ENCODE data around the gene UBXN4.

Gene UBXN4

DNA sequence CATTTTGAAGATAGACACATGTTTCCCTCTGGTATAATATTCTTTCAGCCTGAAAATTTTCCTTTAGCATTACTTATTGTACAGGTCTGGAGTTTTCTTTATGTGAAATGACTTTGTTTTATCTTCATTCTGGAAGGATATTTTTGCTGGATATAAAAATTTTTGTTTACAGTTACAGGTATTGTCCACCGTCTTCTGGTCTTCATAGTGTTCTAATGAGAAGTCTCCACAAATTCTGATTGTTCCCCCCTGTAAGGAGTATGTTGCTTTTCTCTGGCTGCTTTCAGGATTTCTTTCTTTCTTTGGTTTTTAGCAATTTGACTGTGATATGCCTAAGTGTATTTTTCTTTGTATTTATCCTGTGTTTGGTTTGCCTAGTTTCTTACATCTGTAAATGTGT lies 15.0 kb downstream of the UBXN4 start:
- H3K27me3 ChIP-seq (ENCODE audit: control insufficient read depth, insufficient read depth, low read length), result no peaks in the 10 kb centered on the region
- peaks cover 6% of the 10 kb centered on the region for H3K36me3 ChIP-seq (ENCODE audit: control insufficient read depth, insufficient read depth, low read length)
- H2AFZ ChIP-seq, result no peak overlapping the region
- no peak overlapping the region for H3K27ac ChIP-seq
- H3K4me2 ChIP-seq (ENCODE audit: low read length), result no peak overlapping the region
- TF ChIP-seq, protein P1, sequence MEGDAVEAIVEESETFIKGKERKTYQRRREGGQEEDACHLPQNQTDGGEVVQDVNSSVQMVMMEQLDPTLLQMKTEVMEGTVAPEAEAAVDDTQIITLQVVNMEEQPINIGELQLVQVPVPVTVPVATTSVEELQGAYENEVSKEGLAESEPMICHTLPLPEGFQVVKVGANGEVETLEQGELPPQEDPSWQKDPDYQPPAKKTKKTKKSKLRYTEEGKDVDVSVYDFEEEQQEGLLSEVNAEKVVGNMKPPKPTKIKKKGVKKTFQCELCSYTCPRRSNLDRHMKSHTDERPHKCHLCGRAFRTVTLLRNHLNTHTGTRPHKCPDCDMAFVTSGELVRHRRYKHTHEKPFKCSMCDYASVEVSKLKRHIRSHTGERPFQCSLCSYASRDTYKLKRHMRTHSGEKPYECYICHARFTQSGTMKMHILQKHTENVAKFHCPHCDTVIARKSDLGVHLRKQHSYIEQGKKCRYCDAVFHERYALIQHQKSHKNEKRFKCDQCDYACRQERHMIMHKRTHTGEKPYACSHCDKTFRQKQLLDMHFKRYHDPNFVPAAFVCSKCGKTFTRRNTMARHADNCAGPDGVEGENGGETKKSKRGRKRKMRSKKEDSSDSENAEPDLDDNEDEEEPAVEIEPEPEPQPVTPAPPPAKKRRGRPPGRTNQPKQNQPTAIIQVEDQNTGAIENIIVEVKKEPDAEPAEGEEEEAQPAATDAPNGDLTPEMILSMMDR (IDR thresholded peaks at IDR 0.05), result no peak
- no peaks in the 10 kb centered on the region for H3K9me3 ChIP-seq (ENCODE audit: control insufficient read depth, low read length)
- H3K4me1 ChIP-seq, result no peaks in the 10 kb centered on the region
- no peak overlapping the region for H3K9ac ChIP-seq
- peaks cover 19% of the 10 kb centered on the region for H3K79me2 ChIP-seq
- no peak overlapping the region for H3K4me3 ChIP-seq (ENCODE audit: low read depth, low read length)

DNA sequence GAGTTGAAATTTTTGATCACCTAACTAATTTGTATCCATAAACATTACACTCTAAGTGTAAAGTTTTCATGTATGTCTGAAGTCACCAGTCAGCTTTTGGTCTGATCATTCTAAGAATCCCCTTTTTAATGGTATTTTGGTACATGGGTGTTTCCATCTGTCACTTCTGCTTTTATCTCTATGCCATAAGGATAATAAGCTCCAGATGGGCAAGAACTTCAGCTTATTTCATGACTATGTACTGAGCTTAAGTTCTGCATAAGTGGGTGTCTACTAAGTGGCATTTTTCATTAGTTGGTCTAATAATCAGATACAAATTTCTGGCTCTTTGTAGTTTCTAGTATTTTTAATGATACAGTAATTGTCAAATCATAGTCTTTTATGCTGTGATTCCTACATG lies 20.4 kb downstream of the UBXN4 start:
- TF ChIP-seq, protein P1 (IDR thresholded peaks at IDR 0.05), result no peak
- no peaks in the 10 kb centered on the region for H3K4me1 ChIP-seq
- H2AFZ ChIP-seq, result no peak overlapping the region
- peaks cover 4% of the 10 kb centered on the region for H3K36me3 ChIP-seq (ENCODE audit: control insufficient read depth, insufficient read depth, low read length)
- peaks cover 20% of the 10 kb centered on the region for H3K79me2 ChIP-seq
- no peaks in the 10 kb centered on the region for H3K27me3 ChIP-seq (ENCODE audit: control insufficient read depth, insufficient read depth, low read length)
- no peak overlapping the region for H3K4me3 ChIP-seq (ENCODE audit: low read depth, low read length)
- H3K27ac ChIP-seq, result no peak overlapping the region
- H3K4me2 ChIP-seq (ENCODE audit: low read length), result no peak overlapping the region
- H3K9ac ChIP-seq, result no peak overlapping the region
- H3K9me3 ChIP-seq (ENCODE audit: control insufficient read depth, low read length), result no peaks in the 10 kb centered on the region

DNA sequence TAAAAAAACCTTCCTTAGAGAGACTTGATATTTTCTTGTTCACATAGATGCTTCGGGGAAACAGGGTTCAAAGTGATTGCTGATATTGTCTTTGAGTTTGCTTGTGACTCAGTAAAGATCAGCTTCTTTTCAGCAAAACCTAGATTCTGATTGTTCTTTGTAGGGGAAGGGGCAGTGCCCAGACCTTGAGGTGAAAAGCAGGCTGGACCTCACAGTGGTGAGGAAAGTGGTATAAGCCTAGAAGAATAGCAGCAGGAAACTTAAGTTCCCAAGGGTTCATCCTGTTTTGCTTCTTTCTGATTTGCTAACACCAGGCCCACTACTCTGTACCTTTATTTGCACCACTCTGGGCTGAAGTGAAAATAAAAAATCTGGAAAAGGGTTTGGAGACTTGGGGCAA lies 20.9 kb downstream of the UBXN4 start:
- Histone ChIP-seq H2AFZ (no peak overlapping the region), H3K9me3 (ENCODE audit: control insufficient read depth, low read length) (no peaks in the 10 kb centered on the region), H3K36me3 (ENCODE audit: control insufficient read depth, insufficient read depth, low read length) (peaks cover under 1% of the 10 kb centered on the region), H3K4me2 (ENCODE audit: low read length) (no peak overlapping the region), H3K79me2 (peaks cover 22% of the 10 kb centered on the region), H3K4me1 (no peaks in the 10 kb centered on the region), H3K27ac (no peak overlapping the region), H3K9ac (no peak overlapping the region), H3K27me3 (ENCODE audit: control insufficient read depth, insufficient read depth, low read length) (no peaks in the 10 kb centered on the region), H3K4me3 (ENCODE audit: low read depth, low read length) (no peak overlapping the region)
- TF ChIP-seq, protein P1 (IDR thresholded peaks at IDR 0.05), result no peak

DNA sequence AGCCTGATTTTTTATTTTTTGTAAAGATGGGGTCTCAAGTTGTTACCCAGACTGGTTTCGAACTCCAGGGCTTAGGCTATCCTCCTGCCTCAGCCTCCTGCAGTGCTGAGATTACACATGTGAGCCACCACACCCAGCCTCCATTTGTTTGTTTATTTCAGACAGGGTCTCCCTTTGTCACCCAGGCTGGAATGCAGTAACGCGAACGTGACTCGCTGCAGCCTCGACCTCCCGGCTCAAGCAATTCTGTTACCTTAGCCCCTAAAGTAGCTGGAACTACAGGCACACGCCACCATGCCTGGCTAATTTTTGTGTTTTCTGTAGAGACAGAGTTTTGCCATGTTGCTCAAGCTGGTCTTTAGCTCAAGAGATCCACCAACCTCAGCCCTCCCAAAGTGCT lies 27.2 kb downstream of the UBXN4 start:
- H2AFZ ChIP-seq, result no peak overlapping the region
- H3K4me2 ChIP-seq (ENCODE audit: low read length), result no peak overlapping the region
- TF ChIP-seq, protein P1 (IDR thresholded peaks at IDR 0.05), result no peak
- H3K9ac ChIP-seq, result no peak overlapping the region
- peaks cover 10% of the 10 kb centered on the region for H3K79me2 ChIP-seq
- H3K27ac ChIP-seq, result no peak overlapping the region
- no peaks in the 10 kb centered on the region for H3K9me3 ChIP-seq (ENCODE audit: control insufficient read depth, low read length)
- H3K4me3 ChIP-seq (ENCODE audit: low read depth, low read length), result no peak overlapping the region
- H3K36me3 ChIP-seq (ENCODE audit: control insufficient read depth, insufficient read depth, low read length), result no peaks in the 10 kb centered on the region
- H3K27me3 ChIP-seq (ENCODE audit: control insufficient read depth, insufficient read depth, low read length), result no peaks in the 10 kb centered on the region
- no peaks in the 10 kb centered on the region for H3K4me1 ChIP-seq

DNA sequence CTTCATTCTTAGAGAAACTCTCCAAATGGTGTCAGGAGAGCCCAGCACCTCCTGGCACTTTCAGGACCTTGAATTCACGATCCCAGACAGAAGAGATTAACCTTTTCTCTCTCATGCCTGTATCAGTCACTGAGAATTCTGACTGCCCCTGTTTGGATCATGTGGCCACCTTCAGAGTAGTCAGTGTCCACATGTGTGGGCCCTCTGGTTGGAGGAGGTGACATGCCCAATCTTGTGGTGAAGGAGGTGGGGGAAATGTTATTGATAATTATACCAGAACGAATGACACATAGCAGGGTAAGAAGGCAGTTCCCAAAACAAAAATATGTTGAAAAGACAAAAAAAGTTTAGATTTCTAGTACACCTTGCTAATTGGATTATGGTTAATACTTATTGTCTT lies 31.7 kb downstream of the UBXN4 start:
- TF ChIP-seq, protein P1 (IDR thresholded peaks at IDR 0.05), result no peak
- H3K4me1 ChIP-seq, result no peaks in the 10 kb centered on the region
- H2AFZ ChIP-seq, result no peak overlapping the region
- no peak overlapping the region for H3K9ac ChIP-seq
- H3K79me2 ChIP-seq, result peaks cover 4% of the 10 kb centered on the region
- no peak overlapping the region for H3K4me3 ChIP-seq (ENCODE audit: low read depth, low read length)
- H3K9me3 ChIP-seq (ENCODE audit: control insufficient read depth, low read length), result no peaks in the 10 kb centered on the region
- no peak overlapping the region for H3K4me2 ChIP-seq (ENCODE audit: low read length)
- H3K27ac ChIP-seq, result no peak overlapping the region
- no peaks in the 10 kb centered on the region for H3K36me3 ChIP-seq (ENCODE audit: control insufficient read depth, insufficient read depth, low read length)
- no peaks in the 10 kb centered on the region for H3K27me3 ChIP-seq (ENCODE audit: control insufficient read depth, insufficient read depth, low read length)

Measured in parathyroid adenoma (tissue), 2 donors.